K562 (cell line): ENCODE data around the gene ABT1. TPM values are rescaled to one million over a fixed set of nuclear protein-coding genes. Genes with fewer than 3 reads are reported as not detected.

Experiments used
- ATAC-seq: fragments of 200-7000 bp; cut with Tn5 transposase; 3 replicates; pipeline ENCODE4 v1.9.1; 2020; ENCODE audit warnings: moderate library complexity
- BruUV-seq: library from RNA; stranded (reverse); fragments of 400-500 nt; replicated peaks from 2 replicates; lab custom pipeline; 2021; lab: Mats Ljungman, UMichigan
- CTCF ChIA-PET: fragments of 300-600 bp; formaldehyde crosslinking; extraction: SDS; loops from one replicate; lab custom pipeline; 2021; ENCODE audit warnings: low intra/inter-chr PET ratio; lab: Yijun Ruan, JAX
- POLR2A ChIA-PET: fragments of 300-600, 350-650 bp; sonication (Branson Sonifier 250); formaldehyde crosslinking; extraction: SDS; loops from one replicate; lab custom pipeline; 2021; ENCODE audit warnings: antibody characterized with exemption, inconsistent platforms; lab: Yijun Ruan, JAX
- DNase-seq, 4 experiments: peaks; one replicate each; pipeline versions ENCODE4 v3.0.0 to v3.0.0-alpha.2; 2011 to 2018; ENCODE audit warnings: low spot score in 3 of 4, mixed read lengths in 3 of 4; ENCODE audit errors: extremely low read depth in 1 of 4
- FAIRE-seq: peaks from 2 replicates; lab custom pipeline; 2011; peaks lifted over from hg19 to GRCh38; lab: Jason Lieb, UNC
- H2AFZ ChIP-seq: 2 replicates; pipeline ENCODE4 v1.6.0; 2011; ENCODE audit warnings: low read depth, low read length, control low read depth, inconsistent platforms
- H3K27ac ChIP-seq: fragments of 200-600 bp; 3 replicates; pipeline ENCODE4 v1.8.0; 2011; ENCODE audit warnings: low read depth, mild to moderate bottlenecking, control low read depth, inconsistent platforms, low read length, moderate library complexity, mixed read lengths; ENCODE audit errors: extremely low read depth
- H3K27me3 ChIP-seq, 2 experiments: fragments of 300-600 bp in 1 of 2; 2 replicates in 1 of 2; 3 replicates in 1 of 2; pipeline versions ENCODE4 v1.6.0 to v1.8.0; 2011; ENCODE audit warnings: inconsistent platforms in 2 of 2, low read length in 2 of 2, mild to moderate bottlenecking in 1 of 2, mixed read lengths in 1 of 2, moderate library complexity in 1 of 2; ENCODE audit not compliant: control insufficient read depth in 2 of 2, insufficient read depth in 2 of 2
- H3K36me3 ChIP-seq: fragments of 300-600 bp; 3 replicates; pipeline ENCODE4 v1.8.0; 2011; ENCODE audit warnings: mild to moderate bottlenecking, low read length, inconsistent platforms; ENCODE audit not compliant: control insufficient read depth, insufficient read depth
- H3K4me1 ChIP-seq, 2 experiments: fragments of 200-600 bp in 1 of 2; replicated peaks in 1 of 2; 2 replicates in 1 of 2; 3 replicates in 1 of 2; pipeline versions ENCODE4 v1.5.1 to v1.8.0; 2011; ENCODE audit warnings: inconsistent platforms in 2 of 2, low read length in 2 of 2, mild to moderate bottlenecking in 1 of 2, mixed read lengths in 1 of 2, moderate library complexity in 1 of 2; ENCODE audit not compliant: control insufficient read depth in 2 of 2, insufficient read depth in 2 of 2
- H3K4me2 ChIP-seq: 2 replicates; pipeline ENCODE4 v1.6.1; 2011; ENCODE audit warnings: low read length, control low read depth, inconsistent platforms, mixed read lengths; ENCODE audit not compliant: insufficient read depth
- H3K4me3 ChIP-seq: fragments of 200-600 bp; sonication (generic), shearing (Covaris generic); 2 replicates; pipeline ENCODE4 v1.5.1; 2016; ENCODE audit warnings: control low read depth, inconsistent platforms
- H3K79me2 ChIP-seq: fragments of 200-600 bp; 3 replicates; pipeline ENCODE4 v1.8.0; 2011; ENCODE audit warnings: low read length, inconsistent platforms; ENCODE audit not compliant: control insufficient read depth, insufficient read depth
- H3K9ac ChIP-seq, 2 experiments: 2 replicates each; pipeline versions ENCODE4 v1.6.0 to v1.6.1; 2011; ENCODE audit warnings: low read depth in 2 of 2, low read length in 2 of 2, control low read depth in 1 of 2, inconsistent platforms in 1 of 2, mild to moderate bottlenecking in 1 of 2, mixed read lengths in 1 of 2; ENCODE audit not compliant: insufficient read depth in 1 of 2
- H3K9me1 ChIP-seq: one replicate; pipeline ENCODE4 v1.6.0; 2011; ENCODE audit warnings: inconsistent platforms, mild to moderate bottlenecking, low read length, moderate library complexity; ENCODE audit not compliant: control insufficient read depth, insufficient read depth
- H3K9me3 ChIP-seq: replicated peaks from 2 replicates; pipeline ENCODE4 v1.5.1; 2011; ENCODE audit warnings: low read depth, low read length, inconsistent platforms; ENCODE audit not compliant: control insufficient read depth, insufficient read depth
- H4K20me1 ChIP-seq: replicated peaks from 2 replicates; pipeline ENCODE4 v1.6.1; 2011; ENCODE audit warnings: low read length, inconsistent platforms, mixed read lengths; ENCODE audit not compliant: control insufficient read depth, insufficient read depth
- AFF1 ChIP-seq, 2 experiments: fragments of 450-650 bp; IDR thresholded peaks; 2 replicates each; pipeline ENCODE4 v1.6.1; 2018; ENCODE audit warnings: mild to moderate bottlenecking in 2 of 2, low read depth in 1 of 2; ENCODE audit not compliant: partially characterized antibody in 2 of 2
- ARID2 ChIP-seq: fragments of 450-650 bp; IDR thresholded peaks from 2 replicates; pipeline ENCODE4 v1.6.1; 2017; ENCODE audit warnings: antibody characterized with exemption, mild to moderate bottlenecking
- BCLAF1 ChIP-seq, 2 experiments: fragments of 450-650 bp in 1 of 2; IDR thresholded peaks; 2 replicates each; pipeline ENCODE4 v1.6.1; 2011 to 2017; ENCODE audit warnings: low read depth in 2 of 2, antibody characterized with exemption in 1 of 2, borderline replicate concordance in 1 of 2, low read length in 1 of 2, mild to moderate bottlenecking in 1 of 2, mixed read lengths in 1 of 2; ENCODE audit not compliant: control insufficient read depth in 1 of 2
- BDP1 ChIP-seq: IDR thresholded peaks from 3 replicates; pipeline ENCODE4 v1.6.1; 2011; ENCODE audit not compliant: insufficient read length, insufficient read depth
- GTF2E2 ChIP-seq: fragments of 200-800 bp; sonication (Bioruptor generic); IDR thresholded peaks from 2 replicates; pipeline ENCODE4 v1.6.1; 2016; ENCODE audit warnings: missing genetic modification characterization, missing compliant biosample characterization
- KAT7 ChIP-seq: sonication (generic); formaldehyde crosslinking; IDR thresholded peaks from 2 replicates; pipeline ENCODE4 v1.8.0; 2022; ENCODE audit warnings: missing genetic modification reagents, mild to moderate bottlenecking, borderline replicate concordance
- PTRF ChIP-seq: fragments of 450-650 bp; IDR thresholded peaks from 2 replicates; pipeline ENCODE4 v1.6.1; 2016; ENCODE audit warnings: mild to moderate bottlenecking, missing genetic modification characterization, missing compliant biosample characterization
- TOE1 ChIP-seq, 2 experiments: fragments of 450-650 bp in 1 of 2; sonication (generic) in 1 of 2; formaldehyde crosslinking in 1 of 2; IDR thresholded peaks; 2 replicates each; pipeline versions ENCODE4 v1.7.1 to v1.8.0; 2016 to 2022; ENCODE audit warnings: borderline replicate concordance in 2 of 2, mild to moderate bottlenecking in 2 of 2, antibody characterized with exemption in 1 of 2, inconsistent platforms in 1 of 2, low read depth in 1 of 2, missing genetic modification reagents in 1 of 2, moderate library complexity in 1 of 2
- ZC3H11A ChIP-seq: IDR thresholded peaks from 2 replicates; pipeline ENCODE4 v1.6.1; 2012; ENCODE audit warnings: low read depth, low read length, improper control_type of control experiment
- ZNF212 ChIP-seq: fragments of 450-650 bp; formaldehyde crosslinking; IDR thresholded peaks from 2 replicates; pipeline ENCODE4 v1.4.0; 2020; ENCODE audit warnings: mild to moderate bottlenecking
- ZNF586 ChIP-seq: fragments of 450-650 bp; formaldehyde crosslinking; conservative IDR thresholded peaks from 2 replicates; pipeline ENCODE4 v1.4.0; 2020; ENCODE audit warnings: mild to moderate bottlenecking, moderate library complexity
- ZNF589 ChIP-seq: fragments of 200-800 bp; sonication (Bioruptor generic); IDR thresholded peaks from 2 replicates; pipeline ENCODE4 v1.6.1; 2016; ENCODE audit warnings: low read depth, missing genetic modification characterization, missing compliant biosample characterization
- WGBS: fragments of 100-300 bp; shearing (Covaris generic); methylation state at CpG from one replicate; pipeline ENCODE4 v1.1.6; 2016; ENCODE audit warnings: low coverage, mixed read lengths; ENCODE audit not compliant: insufficient coverage; ENCODE audit errors: missing lambda C conversion rate; 5-methylcytosine and 5-hydroxymethylcytosine counted together
- in situ Hi-C: fragments of 300-500 bp; cut with MboI; formaldehyde crosslinking; loops from 4 replicates; pipeline ENCODE4 v1.15.0; 2018; ENCODE audit warnings: inconsistent platforms, mixed read lengths
- intact Hi-C: fragments of 100-400 bp; cut with micrococcal nuclease; formaldehyde crosslinking; loops from 2 replicates; pipeline ENCODE4 v1.14.2; 2022
- polyA plus RNA-seq, 8 experiments: library from polyadenylated mRNA; depleted of rRNA in 4 of 8; stranded (reverse) in 5 of 8; unstranded in 3 of 8; fragments of >200 nt; fragmentation: Nextera tagmentation in 2 of 8; fragmentation: Illumina TruSeq in 1 of 8; extraction: Ambion mirVana in 2 of 8; extraction: Trizol in 1 of 8; gene quantifications; 2 replicates each; pipeline versions ENCODE4 v1.2.1 to v1.2.3, GENCODE V29; 2011 to 2014; ENCODE audit warnings: inconsistent platforms in 1 of 8, missing spikeins in 1 of 8
- total RNA-seq, 7 experiments: library from RNA; depleted of rRNA in 6 of 7; stranded (reverse); fragments of >200 nt in 6 of 7; fragmentation: Illumina TruSeq in 2 of 7; extraction: Trizol in 2 of 7; gene quantifications; 2 replicates each; pipeline versions ENCODE4 v1.2.1 to v1.2.3, GENCODE V29; 2011 to 2021; ENCODE audit warnings: low replicate concordance in 1 of 7
- TF ChIP-seq, protein P1 (sequence below): fragments of 450-650 bp; IDR thresholded peaks from 2 replicates; pipeline ENCODE4 v1.6.1; 2018; ENCODE audit warnings: mild to moderate bottlenecking, low read depth; ENCODE audit not compliant: partially characterized antibody

The ABT1 gene
- total and polyA plus RNA-seq, 9 of the 15 experiments (the other 6 are each of a cell fraction or from before 2014, with no cell fraction given): 8.8 to 52.7 (median 40.7) TPM

GRCh38 chr6:26578741-26579140 is 18.0 kb upstream of the ABT1 start:
- Histone ChIP-seq H3K27ac (no peak overlapping the region), H3K79me2 (no peaks in the 10 kb centered on the region), H3K4me2 (no peak overlapping the region), H3K4me1 (peaks cover 13 to 23% of the 10 kb centered on the region in 2 experiments; a peak in 4 of 5 replicates), H3K9me1 (no peaks in the 10 kb centered on the region), H3K4me3 (no peak overlapping the region), H3K27me3 (no peaks in the 10 kb centered on the region), H2AFZ (no peak overlapping the region), H3K9ac (no peak overlapping the region), H3K36me3 (no peaks in the 10 kb centered on the region), H4K20me1 (no peaks in the 10 kb centered on the region), H3K9me3 (no peaks in the 10 kb centered on the region; the same call in 1 of the 2 replicates)
- ChIA-PET POLR2A (interaction anchor here (11.9 kb wide), 1 partner anchor 14 kb away, joined by 141 read pairs; no protein-coding TSS in a partner anchor), CTCF (no interaction called here)
- ATAC-seq (no peak), DNase-seq (no peak), FAIRE-seq (no peak)
- in situ Hi-C loops (loop anchor here (10.0 kb wide), 1 partner anchor 244 kb away; no protein-coding TSS in a partner anchor), intact Hi-C loops (no loop called here)
- BruUV-seq: no TSS peak
- whole genome bisulfite sequencing: 79% methylated on average over 1 of the region's 1 CpG
- no peak for TF ChIP-seq PTRF (tag)
- no peak for TF ChIP-seq ZNF589 (CRISPR knock-in tag)
- TF ChIP-seq TOE1 (IDR thresholded peaks at IDR 0.05; ENCODE audit: borderline replicate concordance): no peak
- no peak for TF ChIP-seq TOE1 (CRISPR knock-in tag; IDR thresholded peaks at IDR 0.05; ENCODE audit: borderline replicate concordance, low read depth)
- TF ChIP-seq BDP1: no peak
- TF ChIP-seq AFF1 (IDR thresholded peaks at IDR 0.05; ENCODE audit: low read depth in 1 of 2, partially characterized antibody in 2 of 2): peak; percentile 37 to 100
- TF ChIP-seq ZC3H11A: no peak
- no peak for TF ChIP-seq KAT7 (CRISPR knock-in tag)
- no peak for TF ChIP-seq BCLAF1 (IDR thresholded peaks at IDR 0.05; ENCODE audit: borderline replicate concordance in 1 of 2, control insufficient read depth in 1 of 2, low read depth in 2 of 2, low read length in 1 of 2)
- 0 out of 2 replicates have a peak, but pooled peaks have one; percentile 12 for TF ChIP-seq ARID2
- TF ChIP-seq ZNF586: no peak
- TF ChIP-seq, protein P1, sequence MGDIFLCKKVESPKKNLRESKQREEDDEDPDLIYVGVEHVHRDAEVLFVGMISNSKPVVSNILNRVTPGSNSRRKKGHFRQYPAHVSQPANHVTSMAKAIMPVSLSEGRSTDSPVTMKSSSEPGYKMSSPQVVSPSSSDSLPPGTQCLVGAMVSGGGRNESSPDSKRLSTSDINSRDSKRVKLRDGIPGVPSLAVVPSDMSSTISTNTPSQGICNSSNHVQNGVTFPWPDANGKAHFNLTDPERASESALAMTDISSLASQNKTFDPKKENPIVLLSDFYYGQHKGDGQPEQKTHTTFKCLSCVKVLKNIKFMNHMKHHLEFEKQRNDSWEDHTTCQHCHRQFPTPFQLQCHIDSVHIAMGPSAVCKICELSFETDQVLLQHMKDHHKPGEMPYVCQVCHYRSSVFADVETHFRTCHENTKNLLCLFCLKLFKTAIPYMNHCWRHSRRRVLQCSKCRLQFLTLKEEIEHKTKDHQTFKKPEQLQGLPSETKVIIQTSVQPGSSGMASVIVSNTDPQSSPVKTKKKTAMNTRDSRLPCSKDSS: peak; percentile 71
- no peak for TF ChIP-seq ZNF212 (CRISPR knock-in tag)
- TF ChIP-seq GTF2E2 (tag): no peak
